Mesangial cell (primary cell): ENCODE results near the gene C4A. TPM values are rescaled to one million over a fixed set of nuclear protein-coding genes. Genes with fewer than 3 reads are reported as not detected.

Source experiments
- total RNA-seq: library from RNA; depleted of rRNA; stranded (reverse); fragments of >200 nt; gene quantifications from 2 replicates; pipeline ENCODE4 v1.2.3, GENCODE V29; 2015

Gene C4A
- total RNA-seq: 2.1 and 6.1 TPM in 2 replicates

GRCh38 chr6:31981744-31982143 is at the start of gene C4A:
Gene C4A (plus strand): TSS chr6:31982057. CDS start chr6:31982108, 51 bp downstream.

GRCh38 chr6:31945507-31946369 is 36.1 kb upstream of the C4A start, which contains the start of gene CFB:
Gene CFB (plus strand): TSS chr6:31946095. CDS start chr6:31946222, 127 bp downstream.

GRCh38 chr6:31958741-31959739 is 22.8 kb upstream of the C4A start, which contains the start of the genes NELFE and SKIC2:
Gene NELFE (minus strand): TSS chr6:31958971. CDS start chr6:31958446, 525 bp downstream.
Gene SKIC2 (plus strand): TSS chr6:31959175. CDS start chr6:31959193, 18 bp downstream.

GRCh38 chr6:31971993-31972708 is 9.7 kb upstream of the C4A start, which contains the start of gene DXO:
Gene DXO (minus strand): TSS chr6:31972138. CDS start chr6:31971675, 463 bp downstream.

GRCh38 chr6:32014547-32014946 is 32.7 kb downstream of the C4A start, which contains the start of gene C4B:
Gene C4B (plus strand): TSS chr6:32014795. CDS start chr6:32014846, 51 bp downstream.

GRCh38 chr6:32037598-32038524 is 56.0 kb downstream of the C4A start, which contains the start of gene CYP21A2:
Gene CYP21A2 (plus strand): TSS chr6:32038415. CDS start chr6:32038423, 8 bp downstream.

Other genes starting within 250 kb of the C4A start
- 577 and 1,120 TPM in 2 replicates for gene CLIC1, start 245.5 kb upstream of the C4A start, total RNA-seq
- gene MSH5, start 242.1 kb upstream of the C4A start, total RNA-seq: 9.3 and 17.6 TPM in 2 replicates
- gene SAPCD1, start 219.4 kb upstream of the C4A start, total RNA-seq: 1.0 and 5.7 TPM in 2 replicates
- 0.81 and 9.8 TPM in 2 replicates for gene VWA7, start 204.7 kb upstream of the C4A start, total RNA-seq
- 85.2 and 165 TPM in 2 replicates for gene VARS1, start 186.3 kb upstream of the C4A start, total RNA-seq
- 71.0 and 128 TPM in 2 replicates for gene LSM2, start 175.1 kb upstream of the C4A start, total RNA-seq
- 0.16 and 0.76 TPM in 2 replicates for gene HSPA1L, start 166.8 kb upstream of the C4A start, total RNA-seq
- gene HSPA1A, start 166.5 kb upstream of the C4A start, total RNA-seq: 55.9 and 60.6 TPM in 2 replicates
- 78.6 and 83.3 TPM in 2 replicates for gene HSPA1B, start 154.3 kb upstream of the C4A start, total RNA-seq
- gene NEU1, start 119.2 kb upstream of the C4A start, total RNA-seq: 62.1 and 191 TPM in 2 replicates
- gene SLC44A4, start 103.1 kb upstream of the C4A start, total RNA-seq: 1.9 TPM in 1 of 2 replicates, not detected in the other
- gene EHMT2, start 84.4 kb upstream of the C4A start, total RNA-seq: 50.0 and 68.5 TPM in 2 replicates
- gene ZBTB12, start 80.0 kb upstream of the C4A start, total RNA-seq: 2.4 and 6.2 TPM in 2 replicates
- 0.49 and 2.5 TPM in 2 replicates for gene C2, start 54.3 kb upstream of the C4A start, total RNA-seq
- gene CFB, start 36.0 kb upstream of the C4A start, total RNA-seq: 0.33 and 3.7 TPM in 2 replicates
- gene NELFE, start 23.1 kb upstream of the C4A start, total RNA-seq: 108 and 116 TPM in 2 replicates
- gene SKIC2, start 22.9 kb upstream of the C4A start, total RNA-seq: 42.3 and 43.2 TPM in 2 replicates
- 21.5 and 27.3 TPM in 2 replicates for gene DXO, start 9.9 kb upstream of the C4A start, total RNA-seq
- gene C4B, start 32.7 kb downstream of the C4A start, total RNA-seq: 0.49 and 11.0 TPM in 2 replicates
- gene CYP21A2, start 56.4 kb downstream of the C4A start, total RNA-seq: 0.25 TPM in 1 of 2 replicates, not detected in the other
- gene TNXB, start 127.3 kb downstream of the C4A start, total RNA-seq: 0.16 and 0.51 TPM in 2 replicates
- gene ATF6B, start 146.2 kb downstream of the C4A start, total RNA-seq: 24.0 and 46.3 TPM in 2 replicates
- gene FKBPL, start 148.2 kb downstream of the C4A start, total RNA-seq: 3.0 and 5.1 TPM in 2 replicates
- 0.76 TPM in 1 of 2 replicates, not detected in the other for gene PRRT1, start 169.9 kb downstream of the C4A start, total RNA-seq
- gene PPT2, start 172.1 kb downstream of the C4A start, total RNA-seq: 23.1 and 37.3 TPM in 2 replicates
- gene EGFL8, start 182.5 kb downstream of the C4A start, total RNA-seq: 2.3 and 8.9 TPM in 2 replicates
- gene AGPAT1, start 194.0 kb downstream of the C4A start, total RNA-seq: 60.5 and 70.9 TPM in 2 replicates
- gene RNF5, start 196.3 kb downstream of the C4A start, total RNA-seq: 61.1 and 63.1 TPM in 2 replicates
- 2.1 and 3.4 TPM in 2 replicates for gene AGER, start 202.2 kb downstream of the C4A start, total RNA-seq
- gene PBX2, start 208.1 kb downstream of the C4A start, total RNA-seq: 37.0 and 59.1 TPM in 2 replicates
- gene GPSM3, start 210.6 kb downstream of the C4A start, total RNA-seq: 7.8 and 14.1 TPM in 2 replicates
- 1.1 TPM in 2 replicates for gene NOTCH4, start 242.0 kb downstream of the C4A start, total RNA-seq